HCT116 (cell line): Measurements from ENCODE around the gene ANKRD33. TPM values are rescaled to one million over a fixed set of nuclear protein-coding genes. Genes with fewer than 3 reads are reported as not detected.

ENCODE experiments used
- ATAC-seq: fragments of 200-7000 bp; cut with Tn5 transposase; 2 replicates; pipeline ENCODE4 v1.9.1; 2020; ENCODE audit warnings: mild to moderate bottlenecking, moderate library complexity
- BruUV-seq: library from RNA; stranded (reverse); fragments of 400-500 nt; replicated peaks from 2 replicates; lab custom pipeline; 2021; lab: Mats Ljungman, UMichigan
- CTCF ChIA-PET: fragments of 300-600 bp; sonication (Branson Sonifier 250); formaldehyde crosslinking; loops from one replicate; lab custom pipeline; 2021; ENCODE audit warnings: antibody characterized with exemption; lab: Charles Lee
- POLR2A ChIA-PET: fragments of 300-600, 350-600 bp; sonication (Branson Sonifier 250); formaldehyde crosslinking; loops from one replicate; lab custom pipeline; 2021; ENCODE audit warnings: antibody characterized with exemption; lab: Charles Lee
- RAD21 ChIA-PET, 2 experiments: fragments of 300-600 bp; sonication (Branson Sonifier 250); formaldehyde crosslinking; loops; one replicate each; lab custom pipeline; 2023; ENCODE audit warnings: low total read pairs in 2 of 2; ENCODE audit not compliant: uncharacterized antibody in 2 of 2, unreplicated experiment in 2 of 2, low non-redundant PET in 1 of 2; lab: Charles Lee
- DNase-seq: peaks from one replicate; pipeline ENCODE4 v3.0.0-alpha.2; 2010; ENCODE audit warnings: low read depth, low spot score
- H2AFZ ChIP-seq: fragments of 200-600 bp; shearing (Covaris generic), sonication (generic); 2 replicates; pipeline ENCODE4 v1.6.1; 2017; ENCODE audit warnings: low read depth, mixed run types, mixed read lengths, antibody characterized with exemption, low read length; ENCODE audit not compliant: poor library complexity, severe bottlenecking
- H3K27ac ChIP-seq: 2 replicates; pipeline ENCODE4 v1.5.1; 2012; ENCODE audit warnings: low read depth, low read length
- H3K27me3 ChIP-seq: fragments of 200-600 bp; sonication (generic); 2 replicates; pipeline ENCODE4 v1.6.1; 2016; ENCODE audit warnings: mixed run types, low read length, mixed read lengths; ENCODE audit not compliant: insufficient read depth
- H3K36me3 ChIP-seq, 2 experiments: fragments of 200-500 bp in 1 of 2; fragments of 200-600 bp in 1 of 2; sonication (Bioruptor generic) in 1 of 2; sonication (generic) in 1 of 2; 2 replicates each; pipeline versions ENCODE4 v1.5.1 to v1.6.1; 2014 to 2016; ENCODE audit warnings: low read length in 2 of 2, inconsistent platforms in 1 of 2, mixed read lengths in 1 of 2, mixed run types in 1 of 2; ENCODE audit not compliant: insufficient read depth in 2 of 2, control insufficient read depth in 1 of 2
- H3K4me1 ChIP-seq, 2 experiments: fragments of 200-600 bp in 1 of 2; sonication (generic) in 1 of 2; 2 replicates each; pipeline versions ENCODE4 v1.5.1 to v1.6.1; 2012 to 2017; ENCODE audit warnings: low read length in 2 of 2, inconsistent platforms in 1 of 2, mild to moderate bottlenecking in 1 of 2, mixed read lengths in 1 of 2, mixed run types in 1 of 2, moderate library complexity in 1 of 2; ENCODE audit not compliant: insufficient read depth in 2 of 2, control insufficient read depth in 1 of 2
- H3K4me2 ChIP-seq: fragments of 200-600 bp; sonication (generic); 2 replicates; pipeline ENCODE4 v1.6.1; 2017; ENCODE audit warnings: mixed run types, low read length, mixed read lengths
- H3K4me3 ChIP-seq, 2 experiments: fragments of 200-600 bp in 1 of 2; sonication (generic) in 1 of 2; replicated peaks in 1 of 2; 2 replicates each; pipeline ENCODE4 v1.5.1; 2011 to 2016; ENCODE audit warnings: low read length in 2 of 2, control low read depth in 1 of 2, low read depth in 1 of 2, mild to moderate bottlenecking in 1 of 2, mixed read lengths in 1 of 2, mixed run types in 1 of 2
- H3K79me2 ChIP-seq: fragments of 200-600 bp; sonication (generic); 2 replicates; pipeline ENCODE4 v1.6.1; 2017; ENCODE audit warnings: mild to moderate bottlenecking, mixed run types, low read length, moderate library complexity, mixed read lengths; ENCODE audit not compliant: insufficient read depth
- H3K9ac ChIP-seq: fragments of 200-600 bp; sonication (generic); 2 replicates; pipeline ENCODE4 v1.6.1; 2016; ENCODE audit warnings: low read length, mixed read lengths
- H3K9me2 ChIP-seq: fragments of 200-600 bp; sonication (generic), shearing (Covaris generic); 2 replicates; pipeline ENCODE4 v1.6.1; 2017; ENCODE audit warnings: mixed run types, mild to moderate bottlenecking, moderate library complexity; ENCODE audit not compliant: insufficient read depth
- H3K9me3 ChIP-seq, 2 experiments: fragments of 200-500 bp in 1 of 2; fragments of 200-600 bp in 1 of 2; sonication (Bioruptor generic) in 1 of 2; sonication (generic) in 1 of 2; 2 replicates each; pipeline ENCODE4 v1.6.1; 2014 to 2017; ENCODE audit warnings: low read length in 2 of 2, mixed read lengths in 2 of 2, inconsistent platforms in 1 of 2, low read depth in 1 of 2, mild to moderate bottlenecking in 1 of 2, mixed run types in 1 of 2, moderate library complexity in 1 of 2; ENCODE audit not compliant: control insufficient read depth in 1 of 2, insufficient read depth in 1 of 2
- H4K20me1 ChIP-seq: fragments of 200-600 bp; sonication (generic), shearing (Covaris generic); 2 replicates; pipeline ENCODE4 v1.6.1; 2017; ENCODE audit warnings: mixed run types, mild to moderate bottlenecking, moderate library complexity; ENCODE audit not compliant: insufficient read depth
- ATF3 ChIP-seq: IDR thresholded peaks from 2 replicates; pipeline ENCODE4 v1.6.1; 2012
- EZH2phosphoT487 ChIP-seq: fragments of 200-600 bp; IDR thresholded peaks from 2 replicates; pipeline ENCODE4 v1.6.1; 2018; ENCODE audit warnings: antibody characterized with exemption, borderline replicate concordance
- FOSL1 ChIP-seq: IDR thresholded peaks from 2 replicates; pipeline ENCODE4 v1.6.1; 2012; ENCODE audit warnings: low read depth
- POLR2AphosphoS5 ChIP-seq: IDR thresholded peaks from 2 replicates; pipeline ENCODE4 v1.6.1; 2011; ENCODE audit warnings: mild to moderate bottlenecking, low read depth, low read length, moderate library complexity
- TCF7L2 ChIP-seq: IDR thresholded peaks from 2 replicates; pipeline ENCODE4 v1.7.0; 2011; ENCODE audit warnings: borderline replicate concordance, inconsistent platforms; ENCODE audit not compliant: insufficient read depth, insufficient read length; ENCODE audit errors: extremely low read depth
- ZFX ChIP-seq: fragments of 450-650 bp; IDR thresholded peaks from 2 replicates; pipeline ENCODE4 v1.6.1; 2017
- intact Hi-C: fragments of 100-400 bp; cut with micrococcal nuclease; formaldehyde crosslinking; loops from 2 replicates; pipeline ENCODE4 v1.10.0; 2022
- total RNA-seq: library from RNA; stranded (reverse); gene quantifications from one replicate; pipeline ENCODE4 v1.2.1, GENCODE V29; 2021; ENCODE audit not compliant: unreplicated experiment
- TF ChIP-seq, protein P1 (sequence below): IDR thresholded peaks from 2 replicates; pipeline ENCODE4 v1.6.1; 2011; ENCODE audit warnings: mild to moderate bottlenecking, low read length, moderate library complexity; ENCODE audit not compliant: insufficient replicate concordance; ENCODE audit errors: extremely low read depth

Gene ANKRD33
- total RNA-seq, 1 experiment from 2014 or later: not detected

- CTCF ChIA-PET: interaction anchor here (1.0 to 2.9 kb wide), 2 partner anchors 13 to 26 kb away, joined by 4 to 9 read pairs; no protein-coding TSS in a partner anchor
- intact Hi-C loops: no loop called here
- no peak overlapping the region for H3K4me3 ChIP-seq
- POLR2A ChIA-PET: no interaction called here
- H3K4me2 ChIP-seq: no peak overlapping the region
- peaks cover 0 to 12% of the 10 kb centered on the region in 2 experiments; a peak in 1 of 4 replicates for H3K4me1 ChIP-seq
- H4K20me1 ChIP-seq: no peaks in the 10 kb centered on the region
- no TSS peak for BruUV-seq
- no peak for TF ChIP-seq ATF3
- TF ChIP-seq POLR2AphosphoS5: no peak
- no peak for TF ChIP-seq FOSL1
- TF ChIP-seq TCF7L2: no peak
- TF ChIP-seq ZFX: no peak
- no peak for TF ChIP-seq EZH2phosphoT487
- TF ChIP-seq, protein P1, sequence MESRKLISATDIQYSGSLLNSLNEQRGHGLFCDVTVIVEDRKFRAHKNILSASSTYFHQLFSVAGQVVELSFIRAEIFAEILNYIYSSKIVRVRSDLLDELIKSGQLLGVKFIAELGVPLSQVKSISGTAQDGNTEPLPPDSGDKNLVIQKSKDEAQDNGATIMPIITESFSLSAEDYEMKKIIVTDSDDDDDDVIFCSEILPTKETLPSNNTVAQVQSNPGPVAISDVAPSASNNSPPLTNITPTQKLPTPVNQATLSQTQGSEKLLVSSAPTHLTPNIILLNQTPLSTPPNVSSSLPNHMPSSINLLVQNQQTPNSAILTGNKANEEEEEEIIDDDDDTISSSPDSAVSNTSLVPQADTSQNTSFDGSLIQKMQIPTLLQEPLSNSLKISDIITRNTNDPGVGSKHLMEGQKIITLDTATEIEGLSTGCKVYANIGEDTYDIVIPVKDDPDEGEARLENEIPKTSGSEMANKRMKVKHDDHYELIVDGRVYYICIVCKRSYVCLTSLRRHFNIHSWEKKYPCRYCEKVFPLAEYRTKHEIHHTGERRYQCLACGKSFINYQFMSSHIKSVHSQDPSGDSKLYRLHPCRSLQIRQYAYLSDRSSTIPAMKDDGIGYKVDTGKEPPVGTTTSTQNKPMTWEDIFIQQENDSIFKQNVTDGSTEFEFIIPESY: no peak
- H2AFZ ChIP-seq: no peak overlapping the region
- H3K36me3 ChIP-seq: no peaks in the 10 kb centered on the region
- no peak overlapping the region for H3K9ac ChIP-seq
- H3K27me3 ChIP-seq: no peaks in the 10 kb centered on the region
- DNase-seq (no peak), ATAC-seq (no peak)
- H3K27ac ChIP-seq: no peak overlapping the region
- no peaks in the 10 kb centered on the region for H3K9me3 ChIP-seq
- H3K9me2 ChIP-seq: no peaks in the 10 kb centered on the region
- RAD21 ChIA-PET: no interaction called here
- H3K79me2 ChIP-seq: no peaks in the 10 kb centered on the region
Measured at GRCh38 chr12:51921017-51921725, 33.3 kb downstream of the ANKRD33 start.
